Mucosa of rectum (tissue), 2 donors: Measurements from ENCODE around the gene INO80D.
"Not testable (repeated sequence)": the region's sequence is repeated elsewhere in the genome, so short reads cannot be mapped to it uniquely, and the experiment has no call there.

Experiments
- H3K27ac ChIP-seq, 2 donors: one replicate each; pipeline ENCODE4 v1.7.0; 2013; ENCODE audit warnings: inconsistent platforms in 2 of 2, low read depth in 2 of 2, low read length in 2 of 2
- H3K27me3 ChIP-seq, 2 donors: one replicate each; pipeline ENCODE4 v1.7.0; 2013; ENCODE audit warnings: low read length in 2 of 2; ENCODE audit not compliant: control insufficient read depth in 2 of 2, insufficient read depth in 2 of 2
- H3K36me3 ChIP-seq, 2 donors: one replicate each; pipeline ENCODE4 v1.7.0; 2013; ENCODE audit warnings: low read length in 2 of 2; ENCODE audit not compliant: control insufficient read depth in 2 of 2, insufficient read depth in 2 of 2
- H3K4me1 ChIP-seq, 2 donors: one replicate each; pipeline ENCODE4 v1.7.0; 2013; ENCODE audit warnings: low read length in 2 of 2, mild to moderate bottlenecking in 1 of 2; ENCODE audit not compliant: control insufficient read depth in 2 of 2, insufficient read depth in 2 of 2
- H3K4me3 ChIP-seq, 2 donors: one replicate each; pipeline ENCODE4 v1.7.0; 2013; ENCODE audit warnings: low read length in 2 of 2
- H3K9ac ChIP-seq, 2 donors: one replicate each; pipeline ENCODE4 v1.7.0; 2013; ENCODE audit warnings: low read length in 2 of 2, low read depth in 1 of 2, mild to moderate bottlenecking in 1 of 2
- H3K9me3 ChIP-seq, 2 donors: one replicate each; pipeline ENCODE4 v1.7.0; 2013; ENCODE audit warnings: low read length in 2 of 2; ENCODE audit not compliant: control insufficient read depth in 2 of 2
- donor health status: healthy.
- donor health status: Normal muscosa, but diverticular disease.

Gene INO80D

GRCh38 chr2:205986334-205986733 is 99.6 kb downstream of the INO80D start:
- H3K4me1 ChIP-seq, H3K27me3 ChIP-seq, H3K36me3 ChIP-seq, H3K4me3 ChIP-seq, H3K9ac ChIP-seq, H3K27ac ChIP-seq, H3K9me3 ChIP-seq: not testable (repeated sequence)

GRCh38 chr2:205984381-205984780 is 101.6 kb downstream of the INO80D start:
- H3K9me3 ChIP-seq: no peaks in the 10 kb centered on the region
- no peak overlapping the region for H3K27ac ChIP-seq
- no peak overlapping the region for H3K9ac ChIP-seq
- no peak overlapping the region for H3K4me3 ChIP-seq
- H3K27me3 ChIP-seq: no peaks in the 10 kb centered on the region
- H3K4me1 ChIP-seq: no peaks in the 10 kb centered on the region
- no peaks in the 10 kb centered on the region for H3K36me3 ChIP-seq

- Histone ChIP-seq H3K36me3 (no peaks in the 10 kb centered on the region), H3K4me3 (no peak overlapping the region), H3K27ac (no peak overlapping the region), H3K9me3 (no peaks in the 10 kb centered on the region), H3K27me3 (no peaks in the 10 kb centered on the region), H3K9ac (no peak overlapping the region), H3K4me1 (no peaks in the 10 kb centered on the region)
Measured at GRCh38 chr2:205982776-205983327, 103.1 kb downstream of the INO80D start.

DNA sequence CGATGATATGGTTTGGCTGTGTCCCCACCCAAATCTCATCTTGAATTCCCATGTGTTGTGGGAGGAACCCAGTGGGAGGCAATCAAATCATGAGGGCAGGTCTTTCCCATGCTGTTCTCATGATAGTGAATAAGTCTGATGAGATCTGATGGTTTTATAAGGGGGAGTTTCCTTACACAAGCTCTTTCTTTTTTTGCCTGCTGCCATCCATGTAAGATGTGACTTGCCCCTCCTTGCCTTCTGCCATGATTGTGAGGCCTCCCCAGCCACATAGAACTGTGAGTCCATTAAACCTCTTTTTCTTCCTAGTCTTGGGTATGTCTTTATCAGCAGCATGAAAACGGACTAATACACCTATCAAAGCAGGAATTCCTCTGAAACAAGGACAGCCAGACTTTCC is 107.2 kb downstream of the INO80D start:
- not testable (repeated sequence) for H3K36me3 ChIP-seq, H3K4me3 ChIP-seq, H3K9me3 ChIP-seq, H3K27ac ChIP-seq, H3K27me3 ChIP-seq, H3K9ac ChIP-seq
- peaks cover 11 to 21% of the 10 kb centered on the region in 2 donors for H3K4me1 ChIP-seq

DNA sequence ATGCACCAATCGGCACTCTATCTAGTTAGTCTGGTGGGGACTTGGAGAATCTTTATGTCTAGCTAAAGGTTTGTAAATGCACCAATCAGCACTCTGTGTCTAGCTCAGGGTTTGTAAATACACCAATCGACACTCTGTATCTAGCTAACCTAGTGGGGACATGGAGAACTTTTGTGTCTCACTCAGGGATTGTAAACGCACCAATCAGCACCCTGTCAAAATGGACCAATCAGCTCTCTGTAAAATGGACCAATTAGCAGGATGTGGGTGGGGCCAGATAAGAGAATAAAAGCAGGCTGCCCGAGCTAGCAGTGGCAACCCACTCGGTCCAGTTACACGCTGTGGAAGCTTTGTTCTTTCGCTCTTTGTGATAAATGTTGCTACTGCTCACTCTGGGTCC is 108.3 kb downstream of the INO80D start:
- H3K36me3 ChIP-seq, H3K4me3 ChIP-seq, H3K9ac ChIP-seq, H3K27ac ChIP-seq, H3K27me3 ChIP-seq, H3K9me3 ChIP-seq: not testable (repeated sequence)
- H3K4me1 ChIP-seq: peaks cover 14 to 26% of the 10 kb centered on the region in 2 donors

DNA sequence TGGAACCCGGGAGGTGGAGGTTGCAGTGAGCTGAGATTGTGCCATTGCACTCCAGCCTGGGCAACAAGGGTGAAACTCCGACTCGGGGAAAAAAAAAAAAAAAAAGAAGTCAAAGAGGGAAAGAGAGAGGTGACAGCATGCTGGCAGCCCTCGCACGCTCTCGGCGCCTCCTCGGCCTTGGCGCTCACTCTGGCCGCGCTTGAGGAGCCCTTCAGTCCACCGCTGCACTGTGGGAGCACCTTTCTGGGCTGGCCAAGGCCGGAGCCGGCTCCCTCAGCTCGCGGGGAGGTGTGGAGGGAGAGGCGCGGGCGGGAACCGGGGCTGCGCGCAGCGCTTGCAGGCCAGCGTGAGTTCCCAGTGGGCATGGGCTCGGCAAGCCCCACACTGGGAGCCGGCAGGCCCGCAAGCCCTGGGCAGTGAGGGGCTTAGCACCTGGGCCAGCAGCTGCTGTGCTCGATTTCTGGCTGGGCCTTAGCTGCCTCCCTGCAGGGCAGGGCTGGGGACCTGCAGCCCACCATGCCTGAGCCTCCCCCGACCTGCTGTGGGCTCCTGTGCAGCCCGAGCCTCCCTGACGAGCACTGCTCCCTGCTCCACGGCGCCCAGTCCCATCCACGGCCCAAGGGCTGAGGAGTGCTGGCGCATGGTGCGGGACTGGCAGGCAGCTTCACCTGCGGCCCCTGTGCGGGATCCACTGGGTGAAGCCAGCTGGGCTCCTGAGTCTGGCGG is 108.9 kb downstream of the INO80D start:
- H3K27me3 ChIP-seq, H3K9ac ChIP-seq, H3K4me3 ChIP-seq, H3K9me3 ChIP-seq, H3K36me3 ChIP-seq: not testable (repeated sequence)
- H3K4me1 ChIP-seq: peaks cover 14 to 28% of the 10 kb centered on the region in 2 donors
- H3K27ac ChIP-seq: peak overlapping the region in 1 of 2 donors; percentile 91

DNA sequence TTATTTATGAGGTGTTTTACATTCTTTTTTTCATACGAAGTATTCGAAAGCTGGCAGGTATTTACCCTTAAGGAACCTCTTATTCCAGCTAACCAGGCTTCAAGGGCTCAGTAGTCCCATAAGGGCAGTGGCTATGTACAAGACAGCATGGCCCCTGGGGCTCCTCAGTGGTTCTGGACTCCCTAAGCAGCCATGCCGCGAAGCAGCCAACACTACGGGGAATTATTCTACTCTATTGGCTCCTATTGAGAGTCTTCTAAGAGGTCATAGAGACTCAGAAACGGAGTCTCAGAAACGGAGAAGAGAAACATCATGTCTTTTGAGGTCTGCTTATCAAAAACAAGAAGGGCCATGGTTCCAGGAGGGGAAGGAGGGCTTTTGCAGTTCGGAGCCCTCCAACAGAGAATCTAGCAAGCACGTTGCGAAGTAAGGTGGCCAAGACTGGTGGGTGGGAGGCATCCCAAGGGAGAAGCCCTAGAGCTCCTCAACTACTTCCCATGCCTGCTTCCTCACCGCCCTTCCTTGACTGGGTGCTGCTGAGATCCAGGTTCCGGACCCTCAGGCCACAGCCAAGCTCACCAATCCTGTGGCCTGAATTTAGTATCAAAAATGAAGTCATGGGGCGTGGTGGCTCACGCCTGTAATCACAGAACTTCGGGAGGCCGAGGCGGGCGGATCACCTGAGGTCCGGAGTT is 109.7 kb downstream of the INO80D start:
- no peaks in the 10 kb centered on the region for H3K36me3 ChIP-seq
- no peaks in the 10 kb centered on the region for H3K9me3 ChIP-seq
- peak overlapping the region; percentile 76 to 91 for H3K27ac ChIP-seq
- peaks cover 17 to 28% of the 10 kb centered on the region in 2 donors for H3K4me1 ChIP-seq
- H3K27me3 ChIP-seq: no peaks in the 10 kb centered on the region
- no peak overlapping the region for H3K9ac ChIP-seq
- no peak overlapping the region for H3K4me3 ChIP-seq

DNA sequence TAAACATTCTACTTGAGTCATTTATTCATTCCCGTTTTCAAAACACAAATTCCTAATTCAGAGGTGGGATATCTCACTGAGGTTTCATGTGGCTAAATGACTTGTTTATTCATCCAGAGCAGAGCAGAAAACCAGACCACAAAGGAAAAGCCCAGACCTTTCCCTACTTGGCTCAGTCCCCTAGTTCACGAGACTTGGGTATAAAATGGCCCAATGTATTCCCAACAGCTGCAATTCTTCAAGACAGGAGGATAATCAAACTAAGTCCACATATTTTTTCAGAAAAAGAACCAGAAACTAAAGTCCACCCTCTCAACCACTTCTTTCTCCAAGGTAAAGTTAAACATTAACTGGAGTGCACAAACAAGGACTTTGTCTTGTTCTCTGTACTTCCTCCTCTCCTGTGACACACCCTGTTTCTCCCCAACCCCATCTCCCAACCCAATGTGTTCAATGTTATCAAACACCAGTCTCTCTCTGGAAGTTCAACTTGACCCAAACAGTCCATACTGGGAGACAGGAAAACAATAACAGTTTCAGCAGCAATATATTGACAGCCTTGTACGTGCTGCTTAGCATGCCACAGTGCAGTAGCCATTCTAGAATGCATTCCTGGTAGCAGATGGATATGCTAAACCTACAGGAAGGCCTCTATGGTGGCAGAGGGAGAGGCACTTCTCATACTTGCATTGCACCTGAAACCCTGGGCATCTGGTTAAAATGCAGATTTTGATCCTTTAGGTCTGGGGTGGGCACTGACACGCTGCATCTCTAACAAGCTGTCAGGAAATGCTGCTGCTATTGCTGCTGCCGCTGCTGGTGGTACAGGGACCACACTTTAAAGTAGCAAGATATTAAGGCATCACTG is 110.7 kb downstream of the INO80D start:
- Histone ChIP-seq H3K4me3 (peak overlapping the region; percentile 22 to 53), H3K27me3 (no peaks in the 10 kb centered on the region), H3K9ac (peak overlapping the region; percentile 52 to 53), H3K27ac (peak overlapping the region; percentile 88 to 91), H3K4me1 (peaks cover 17 to 28% of the 10 kb centered on the region in 2 donors), H3K36me3 (no peaks in the 10 kb centered on the region), H3K9me3 (no peaks in the 10 kb centered on the region)

GRCh38 chr2:205972113-205972512 is 113.9 kb downstream of the INO80D start:
- no peak overlapping the region for H3K9ac ChIP-seq
- no peaks in the 10 kb centered on the region for H3K9me3 ChIP-seq
- peaks cover 17 to 28% of the 10 kb centered on the region in 2 donors for H3K4me1 ChIP-seq
- no peak overlapping the region for H3K4me3 ChIP-seq
- peak overlapping the region; percentile 67 to 83 for H3K27ac ChIP-seq
- no peaks in the 10 kb centered on the region for H3K27me3 ChIP-seq
- H3K36me3 ChIP-seq: no peaks in the 10 kb centered on the region

DNA sequence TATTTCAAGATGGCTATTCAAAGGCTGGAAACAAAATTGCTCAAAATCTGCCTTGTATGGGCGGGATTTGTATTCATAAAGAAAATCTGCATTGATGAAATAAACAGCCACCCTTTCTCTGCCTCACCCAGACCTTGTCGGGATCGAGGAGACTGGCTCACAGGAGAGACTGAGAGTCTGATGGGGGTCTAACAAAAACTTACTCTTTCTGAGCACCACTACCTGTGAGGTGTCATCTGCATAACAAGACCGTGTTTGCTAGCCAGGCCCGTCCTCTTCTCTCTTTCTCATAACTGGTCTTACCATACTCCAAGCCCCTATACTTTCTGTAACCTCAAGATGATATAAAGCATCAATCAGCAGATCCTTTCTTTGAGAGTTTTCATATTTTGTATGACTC is 115.6 kb downstream of the INO80D start:
- H3K27ac ChIP-seq: no peak overlapping the region
- no peak overlapping the region for H3K4me3 ChIP-seq
- H3K27me3 ChIP-seq: no peaks in the 10 kb centered on the region
- no peaks in the 10 kb centered on the region for H3K9me3 ChIP-seq
- peaks cover 5 to 16% of the 10 kb centered on the region in 2 donors for H3K4me1 ChIP-seq
- H3K36me3 ChIP-seq: no peaks in the 10 kb centered on the region
- no peak overlapping the region for H3K9ac ChIP-seq
